GM12875 (cell line): ENCODE results near the gene GORASP2.

Source experiments
- H3K4me3 ChIP-seq: one replicate; pipeline ENCODE4 v1.5.1; 2011; ENCODE audit warnings: low read depth, low read length, control low read depth
- TF ChIP-seq, protein P1 (sequence below): IDR thresholded peaks from 2 replicates; pipeline ENCODE4 v1.5.1; 2011; ENCODE audit warnings: low read depth, mild to moderate bottlenecking, control low read depth, inconsistent platforms, low read length, moderate library complexity, borderline replicate concordance; ENCODE audit not compliant: insufficient read depth

GORASP2 gene

DNA sequence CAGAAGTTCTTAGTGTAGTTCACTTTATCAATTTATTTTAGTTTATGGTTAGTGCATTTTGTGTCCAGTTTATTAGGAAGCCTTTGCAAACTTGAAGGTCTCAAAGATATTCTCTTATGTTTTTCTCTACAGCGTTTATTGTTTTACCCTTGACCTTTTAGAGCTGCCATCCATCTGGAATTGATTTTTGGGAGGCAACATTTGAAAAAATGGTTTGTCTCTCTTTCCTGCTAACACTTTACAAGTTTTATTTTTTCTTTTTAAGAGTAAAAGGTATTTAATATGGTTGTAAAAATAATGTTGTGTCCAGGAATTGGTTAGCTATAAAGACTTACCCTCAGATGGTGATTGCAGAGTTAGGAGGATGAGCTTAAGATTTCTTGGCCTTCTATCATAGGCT is 14.0 kb downstream of the GORASP2 start:
- TF ChIP-seq, protein P1, sequence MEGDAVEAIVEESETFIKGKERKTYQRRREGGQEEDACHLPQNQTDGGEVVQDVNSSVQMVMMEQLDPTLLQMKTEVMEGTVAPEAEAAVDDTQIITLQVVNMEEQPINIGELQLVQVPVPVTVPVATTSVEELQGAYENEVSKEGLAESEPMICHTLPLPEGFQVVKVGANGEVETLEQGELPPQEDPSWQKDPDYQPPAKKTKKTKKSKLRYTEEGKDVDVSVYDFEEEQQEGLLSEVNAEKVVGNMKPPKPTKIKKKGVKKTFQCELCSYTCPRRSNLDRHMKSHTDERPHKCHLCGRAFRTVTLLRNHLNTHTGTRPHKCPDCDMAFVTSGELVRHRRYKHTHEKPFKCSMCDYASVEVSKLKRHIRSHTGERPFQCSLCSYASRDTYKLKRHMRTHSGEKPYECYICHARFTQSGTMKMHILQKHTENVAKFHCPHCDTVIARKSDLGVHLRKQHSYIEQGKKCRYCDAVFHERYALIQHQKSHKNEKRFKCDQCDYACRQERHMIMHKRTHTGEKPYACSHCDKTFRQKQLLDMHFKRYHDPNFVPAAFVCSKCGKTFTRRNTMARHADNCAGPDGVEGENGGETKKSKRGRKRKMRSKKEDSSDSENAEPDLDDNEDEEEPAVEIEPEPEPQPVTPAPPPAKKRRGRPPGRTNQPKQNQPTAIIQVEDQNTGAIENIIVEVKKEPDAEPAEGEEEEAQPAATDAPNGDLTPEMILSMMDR, result no peak
- no peak overlapping the region for H3K4me3 ChIP-seq

DNA sequence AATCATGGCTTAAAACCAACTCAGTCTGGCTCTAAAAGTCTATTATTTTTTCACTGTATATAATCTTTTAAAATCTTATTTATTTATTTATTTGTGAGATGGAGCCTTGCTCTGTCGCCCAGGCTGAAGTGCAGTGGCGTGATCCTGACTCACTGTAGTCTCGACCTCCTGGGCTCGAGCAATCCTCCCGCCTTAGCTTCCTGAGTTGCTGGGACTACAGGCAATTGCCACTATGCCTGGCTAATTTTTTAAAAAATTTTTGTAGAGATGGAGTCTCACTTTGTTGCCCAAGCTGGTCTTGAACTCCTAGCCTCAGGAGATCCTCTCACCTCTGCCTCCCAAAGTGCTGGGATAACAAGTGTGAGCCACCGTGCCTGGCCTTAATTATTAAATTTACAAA is 14.5 kb downstream of the GORASP2 start:
- TF ChIP-seq, protein P1, result no peak

DNA sequence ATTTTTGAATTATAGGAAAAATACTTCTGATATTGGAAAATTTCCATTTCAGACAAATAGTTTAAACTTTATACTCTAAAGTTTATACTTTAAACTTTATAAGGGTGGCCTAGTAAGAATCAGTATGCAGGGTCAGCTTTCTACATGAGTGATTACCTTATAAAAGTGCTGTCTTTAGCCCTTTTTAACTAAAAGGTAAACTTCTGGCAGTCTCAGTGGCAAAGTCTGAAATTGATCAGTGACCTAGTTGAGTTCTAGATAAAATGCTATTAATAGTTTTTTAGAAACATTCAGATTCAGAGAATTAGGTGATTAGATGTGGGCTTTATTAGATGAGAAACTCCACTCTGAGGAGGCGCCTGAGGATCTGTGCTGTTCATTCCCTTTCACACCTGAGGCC is 15.5 kb downstream of the GORASP2 start:
- TF ChIP-seq, protein P1, result no peak
- H3K4me3 ChIP-seq, result no peak overlapping the region

More for the DNA sequence above, 14.5 kb downstream of the GORASP2 start:
- H3K4me3 ChIP-seq, result no peak overlapping the region

DNA sequence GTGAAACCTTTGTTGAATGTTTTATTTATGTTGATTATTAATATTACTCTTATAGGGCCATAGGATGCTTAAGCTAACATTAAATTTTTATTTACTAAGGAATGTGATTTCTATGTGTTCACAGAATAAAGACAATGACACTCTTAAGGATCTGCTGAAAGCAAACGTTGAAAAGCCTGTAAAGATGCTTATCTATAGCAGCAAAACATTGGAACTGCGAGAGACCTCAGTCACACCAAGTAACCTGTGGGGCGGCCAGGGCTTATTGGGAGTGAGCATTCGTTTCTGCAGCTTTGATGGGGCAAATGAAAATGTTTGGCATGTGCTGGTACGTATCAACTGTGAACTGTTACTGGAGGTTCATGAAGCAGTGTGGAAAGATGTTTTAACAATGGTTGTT is 20.4 kb downstream of the GORASP2 start:
- H3K4me3 ChIP-seq, result no peak overlapping the region

DNA sequence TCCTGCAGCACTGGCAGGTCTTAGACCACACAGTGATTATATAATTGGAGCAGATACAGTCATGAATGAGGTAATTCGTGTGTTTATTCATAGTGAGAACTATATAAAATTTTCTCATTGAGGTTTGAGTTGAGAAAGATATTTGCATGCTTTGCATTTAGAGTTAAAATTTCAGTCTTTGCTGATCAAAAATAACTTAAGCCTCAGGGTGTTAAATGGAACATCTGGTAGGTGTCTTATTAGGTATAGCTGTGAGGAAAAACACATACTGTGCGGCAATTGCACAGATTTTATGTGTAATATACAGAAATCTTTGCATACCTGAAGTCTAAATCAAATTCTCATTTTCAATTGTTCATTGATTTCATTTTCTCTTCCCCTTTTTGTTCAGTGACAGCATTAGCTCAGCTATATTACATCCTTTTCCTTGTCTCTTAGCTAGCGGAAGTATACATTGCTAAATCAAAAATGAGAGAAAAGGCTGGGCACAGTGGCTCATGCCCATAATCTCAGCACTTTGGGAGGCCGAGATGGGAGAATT is 21.2 kb downstream of the GORASP2 start:
- TF ChIP-seq, protein P1, result no peak
- H3K4me3 ChIP-seq, result no peak overlapping the region

More for the DNA sequence above, 20.4 kb downstream of the GORASP2 start:
- TF ChIP-seq, protein P1, result no peak

DNA sequence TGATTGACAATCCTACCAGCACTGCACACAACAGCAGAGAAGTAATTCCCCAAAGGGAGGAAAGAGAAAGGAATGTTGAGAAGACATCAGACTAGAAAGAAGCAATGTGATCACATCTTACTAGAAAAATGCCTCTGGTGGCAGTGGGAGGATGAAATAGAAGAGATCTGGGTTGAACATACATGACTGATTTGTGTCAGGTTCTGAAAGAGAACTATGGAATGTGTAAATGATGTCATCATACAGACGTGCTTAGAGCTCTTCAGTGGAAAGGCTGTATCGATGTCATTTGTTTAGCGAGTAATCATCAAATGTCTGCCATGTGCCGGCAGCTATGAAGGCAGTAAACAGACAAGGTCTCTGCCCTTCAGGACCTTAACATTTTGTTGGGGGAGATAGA is 24.9 kb downstream of the GORASP2 start:
- no peak overlapping the region for H3K4me3 ChIP-seq
- TF ChIP-seq, protein P1, result no peak

DNA sequence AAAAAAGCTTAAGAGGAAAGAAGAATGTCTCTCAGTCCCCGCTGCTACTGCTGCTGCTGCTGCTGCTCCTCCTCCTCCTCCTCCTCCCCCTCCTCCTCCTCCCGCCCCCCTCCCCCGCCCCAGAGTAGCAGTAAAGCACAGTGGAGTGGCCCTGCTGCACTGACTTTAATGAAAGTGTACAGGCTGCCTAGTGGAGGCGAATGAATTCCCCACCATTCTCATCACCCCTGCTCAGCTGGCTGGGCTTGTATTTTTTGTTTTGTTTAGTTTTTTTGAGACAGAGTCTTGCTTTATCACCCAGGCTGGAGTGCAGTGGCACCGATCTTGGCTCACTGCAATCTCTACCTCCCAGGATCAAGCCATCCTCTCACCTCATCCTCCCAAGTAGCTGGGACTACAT is 34.3 kb downstream of the GORASP2 start:
- TF ChIP-seq, protein P1, result no peak
- no peak overlapping the region for H3K4me3 ChIP-seq
